HT1080 (cell line): ENCODE data around the gene AIG1. TPM values are rescaled to one million over a fixed set of nuclear protein-coding genes. Genes with fewer than 3 reads are reported as not detected.

Source experiments
- DNase-seq: peaks from one replicate; pipeline ENCODE4 v3.0.0-alpha.2; 2015; ENCODE audit warnings: low read depth
- total RNA-seq: library from RNA; depleted of rRNA; stranded (reverse); fragments of >200 nt; shearing (Covaris generic); gene quantifications from 2 replicates; pipeline ENCODE4 v1.2.3, GENCODE V29; 2014; rRNA removed

The AIG1 gene
- total RNA-seq, 1 experiment from 2014 or later: 33.7 TPM

DNA sequence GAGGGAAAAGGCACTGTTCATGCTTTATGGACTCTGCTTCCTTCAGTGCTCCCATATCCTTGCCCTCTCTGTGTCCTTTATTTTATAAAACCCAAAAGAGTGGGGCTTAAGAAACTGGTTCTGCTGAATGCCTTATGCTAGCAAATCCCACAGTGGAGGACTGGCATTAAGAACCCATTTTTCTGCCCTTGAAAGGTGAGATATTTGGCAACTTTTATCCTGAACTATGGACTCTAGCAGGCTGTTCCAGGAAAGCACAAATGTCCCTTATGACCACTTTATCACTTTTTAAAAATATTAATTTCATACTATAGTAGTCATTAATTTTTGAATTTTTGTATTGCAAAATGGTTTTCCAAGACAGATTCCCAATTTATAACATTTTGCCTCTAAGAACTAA, 296.5 kb downstream of the AIG1 start:
- DNase-seq: no peak

DNA sequence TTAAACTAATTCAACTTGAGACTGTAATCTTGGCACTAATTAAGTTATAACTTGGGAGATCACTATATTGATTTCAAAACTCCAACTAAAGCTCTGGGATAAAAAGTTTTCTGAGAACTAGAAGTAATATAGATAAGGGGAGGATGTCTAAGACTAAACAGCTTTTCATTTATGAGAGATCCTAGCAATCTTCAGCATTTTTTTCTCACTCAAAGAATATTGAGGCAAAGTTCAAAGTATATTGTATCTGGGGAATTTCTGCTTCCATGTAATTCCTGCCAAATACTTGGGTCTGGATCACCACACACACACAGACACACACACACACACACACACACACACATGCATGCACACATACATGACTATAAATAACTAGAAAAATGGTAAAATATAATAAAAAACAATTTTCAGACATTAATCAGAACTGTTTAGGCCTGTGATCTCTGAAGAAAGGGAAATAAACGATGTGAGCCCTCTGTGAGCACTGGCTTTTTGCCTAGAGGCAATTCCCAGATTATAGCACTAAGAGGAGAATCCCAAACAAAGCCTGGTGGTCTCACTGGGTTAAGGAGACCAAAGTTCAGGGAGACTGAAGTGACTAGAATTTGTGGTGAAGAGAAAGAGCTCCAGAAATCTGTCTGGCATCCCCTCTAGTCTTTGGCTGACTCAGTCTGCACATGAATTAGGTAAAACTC, 297.0 kb downstream of the AIG1 start:
- no peak for DNase-seq

GRCh38 chr6:143361536-143362191, 301.0 kb downstream of the AIG1 start:
- DNase-seq: no peak

- no peak for DNase-seq
Measured at GRCh38 chr6:143362192-143362558, 301.5 kb downstream of the AIG1 start.

DNA sequence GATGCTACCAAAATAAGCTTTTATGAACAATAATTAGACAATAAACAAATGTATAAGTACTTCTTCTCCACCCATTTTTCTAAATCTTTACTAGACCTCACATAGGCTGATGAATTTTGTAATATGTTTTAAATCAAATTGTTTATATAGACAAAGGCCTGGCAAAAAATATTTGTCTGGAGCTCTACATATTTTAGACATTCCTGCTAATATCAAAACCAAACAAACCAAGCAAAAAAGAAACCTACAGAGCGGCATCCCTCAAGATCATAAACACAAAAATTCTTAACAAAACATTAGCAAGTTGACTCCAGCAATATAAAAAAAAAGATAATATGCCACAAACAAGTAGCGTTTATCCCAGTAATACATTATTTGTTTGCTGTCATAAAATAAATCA, 302.6 kb downstream of the AIG1 start:
- no peak for DNase-seq

GRCh38 chr6:143368426-143368825, 307.7 kb downstream of the AIG1 start:
- DNase-seq: peak; percentile 76

DNA sequence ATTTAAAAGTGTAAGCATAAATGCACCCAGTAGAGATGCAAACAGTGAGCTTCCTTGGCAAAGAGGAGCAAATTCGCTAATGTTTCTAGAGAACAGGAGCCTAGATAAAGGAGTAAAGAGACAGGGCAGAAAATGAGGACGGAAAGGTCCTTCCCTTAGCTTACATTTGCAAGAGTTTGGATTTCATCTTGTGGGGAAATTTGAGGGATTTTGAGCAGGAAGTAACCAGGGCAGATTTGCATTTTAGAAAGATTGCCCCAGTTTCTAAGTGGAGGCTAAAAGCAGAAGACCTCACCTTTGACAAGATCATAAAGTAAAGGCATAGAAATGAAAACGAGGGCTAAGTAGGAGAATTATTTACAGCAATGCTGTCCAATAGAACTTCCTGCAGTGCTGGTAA, 309.3 kb downstream of the AIG1 start:
- DNase-seq: no peak

GRCh38 chr6:143370812-143371370, 310.2 kb downstream of the AIG1 start:
- no peak for DNase-seq

GRCh38 chr6:143372199-143372882, 311.7 kb downstream of the AIG1 start:
- DNase-seq: no peak

DNA sequence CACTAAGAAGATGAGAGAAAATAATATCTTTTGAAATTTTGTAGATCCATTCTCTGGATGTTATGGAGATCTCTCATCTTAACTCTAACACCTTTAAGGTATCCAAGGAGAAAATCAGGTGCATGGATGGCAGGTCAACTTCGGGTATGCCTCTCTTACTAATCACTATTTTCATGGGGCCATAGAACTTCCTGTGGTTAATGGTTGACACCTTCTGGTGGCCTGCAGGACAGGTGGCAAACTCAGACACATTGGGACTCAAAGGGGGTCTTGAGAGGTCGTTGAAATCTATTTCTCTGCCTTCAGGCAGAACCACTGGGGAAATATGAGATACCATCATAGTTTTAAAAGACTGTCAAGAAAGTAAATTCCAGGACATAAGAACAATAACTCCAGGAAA, 313.3 kb downstream of the AIG1 start:
- DNase-seq: no peak

DNA sequence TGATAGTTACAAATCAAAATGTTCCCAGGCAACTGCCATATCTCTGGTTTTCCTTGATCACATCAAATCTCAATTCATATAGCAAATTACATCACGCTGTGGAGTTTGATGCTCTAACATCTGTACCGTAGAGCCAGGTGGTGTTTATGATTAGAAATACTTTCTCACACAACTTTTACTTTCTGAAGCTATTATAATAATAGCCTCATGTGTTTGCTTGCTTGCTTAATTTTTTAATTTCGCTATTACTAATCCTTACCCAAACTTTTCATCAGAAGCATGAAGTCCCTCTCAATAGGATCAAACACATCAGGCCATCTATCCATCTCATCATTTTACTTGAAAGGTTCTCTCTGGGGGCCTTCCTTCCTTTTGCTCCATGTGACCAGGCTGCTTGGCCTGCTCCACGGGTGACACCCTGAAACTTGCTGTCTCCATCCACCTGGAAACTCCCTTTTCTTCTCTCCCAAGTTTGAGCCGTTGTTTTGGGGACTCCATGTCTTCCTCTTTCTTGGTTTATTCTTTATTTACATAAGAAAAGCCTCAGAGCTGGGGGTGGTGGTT, 314.4 kb downstream of the AIG1 start:
- no peak for DNase-seq

GRCh38 chr6:143376375-143376774, 315.7 kb downstream of the AIG1 start:
- no peak for DNase-seq

DNA sequence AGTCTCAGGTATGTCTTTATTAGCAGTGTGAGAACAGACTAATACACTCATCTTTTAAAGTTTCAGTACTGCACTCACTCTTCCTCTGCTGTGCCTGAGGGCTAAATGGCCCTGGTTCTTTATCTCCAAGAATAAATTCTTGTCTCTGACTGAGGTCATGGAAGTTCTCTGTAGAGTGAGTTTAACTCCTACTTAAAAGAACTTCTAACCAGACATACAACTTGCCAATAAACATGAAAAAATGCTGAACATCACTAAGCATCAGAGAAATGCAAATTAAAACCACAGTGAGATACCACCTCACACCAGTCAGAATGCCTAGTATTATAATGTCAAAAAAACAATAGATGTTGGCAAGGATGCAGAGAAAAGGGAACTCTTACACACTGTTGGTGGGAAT, 316.2 kb downstream of the AIG1 start:
- DNase-seq: no peak

DNA sequence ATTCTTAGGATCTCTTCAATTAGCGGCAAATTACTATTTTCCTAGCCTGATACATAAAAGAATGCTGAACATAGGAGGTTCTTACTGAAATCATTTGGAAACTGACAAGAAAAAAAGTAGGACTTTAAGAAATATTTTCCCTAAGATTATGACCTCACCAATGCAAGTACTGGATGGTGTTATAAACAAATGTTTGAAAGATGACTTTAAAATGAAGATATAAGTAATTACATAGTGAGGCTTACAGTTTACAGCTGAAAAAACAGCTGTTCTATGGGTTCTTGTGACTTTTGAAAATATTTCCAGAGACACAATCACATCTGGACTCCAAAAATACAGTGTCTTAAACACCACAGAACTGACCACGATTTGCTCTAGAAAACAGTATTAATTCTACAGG, 324.9 kb downstream of the AIG1 start:
- DNase-seq: no peak

GRCh38 chr6:143390278-143390677, 329.6 kb downstream of the AIG1 start:
- no peak for DNase-seq

Other genes with a start within 250 kb of the AIG1 start
- 5.8 and 7.0 TPM in 2 replicates for gene HIVEP2, start 115.7 kb upstream of the AIG1 start, total RNA-seq